Measurements from ENCODE around the gene ANKRD55.

DNA sequence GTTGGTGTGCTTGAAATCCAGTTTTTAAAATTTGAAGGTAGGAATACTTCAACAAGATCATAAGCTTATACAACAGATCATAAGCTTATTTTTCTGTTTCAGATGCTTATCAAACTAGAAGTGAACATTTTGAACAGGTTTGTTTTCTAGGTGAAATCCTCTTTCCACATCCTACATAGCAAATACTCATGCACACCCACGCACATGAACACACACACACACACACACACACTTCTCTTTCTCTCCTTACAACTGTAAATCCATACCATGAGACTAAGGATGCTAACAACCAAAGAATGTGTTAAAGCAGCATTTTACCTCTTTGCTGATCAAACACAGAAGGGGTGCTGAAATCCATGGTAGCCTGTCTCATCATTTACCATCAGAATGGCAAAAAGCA, 592 bp downstream of the ANKRD55 start:
- TF ChIP-seq TARDBP (IDR thresholded peaks at IDR 0.05) (no peak), ZNF384 (IDR thresholded peaks at IDR 0.05) (no peak), BHLHE40 (IDR thresholded peaks at IDR 0.05; ENCODE audit: borderline replicate concordance) (no peak), SP1 (IDR thresholded peaks at IDR 0.05) (no peak), FOXA1 (IDR thresholded peaks at IDR 0.05) (no peak), PKNOX1 (IDR thresholded peaks at IDR 0.05) (no peak), ELF4 (IDR thresholded peaks at IDR 0.05) (no peak), FOXM1 (IDR thresholded peaks at IDR 0.05; ENCODE audit: borderline replicate concordance) (no peak), SUZ12 (IDR thresholded peaks at IDR 0.05) (no peak), FOXK2 (IDR thresholded peaks at IDR 0.05) (no peak)

Measured in HEK293T (cell line).